ENCODE measurements around the gene SAMD7. TPM values are rescaled to one million over a fixed set of nuclear protein-coding genes. Genes with fewer than 3 reads are reported as not detected.

The SAMD7 gene
- total and polyA plus RNA-seq, 5 donors, result not detected

DNA sequence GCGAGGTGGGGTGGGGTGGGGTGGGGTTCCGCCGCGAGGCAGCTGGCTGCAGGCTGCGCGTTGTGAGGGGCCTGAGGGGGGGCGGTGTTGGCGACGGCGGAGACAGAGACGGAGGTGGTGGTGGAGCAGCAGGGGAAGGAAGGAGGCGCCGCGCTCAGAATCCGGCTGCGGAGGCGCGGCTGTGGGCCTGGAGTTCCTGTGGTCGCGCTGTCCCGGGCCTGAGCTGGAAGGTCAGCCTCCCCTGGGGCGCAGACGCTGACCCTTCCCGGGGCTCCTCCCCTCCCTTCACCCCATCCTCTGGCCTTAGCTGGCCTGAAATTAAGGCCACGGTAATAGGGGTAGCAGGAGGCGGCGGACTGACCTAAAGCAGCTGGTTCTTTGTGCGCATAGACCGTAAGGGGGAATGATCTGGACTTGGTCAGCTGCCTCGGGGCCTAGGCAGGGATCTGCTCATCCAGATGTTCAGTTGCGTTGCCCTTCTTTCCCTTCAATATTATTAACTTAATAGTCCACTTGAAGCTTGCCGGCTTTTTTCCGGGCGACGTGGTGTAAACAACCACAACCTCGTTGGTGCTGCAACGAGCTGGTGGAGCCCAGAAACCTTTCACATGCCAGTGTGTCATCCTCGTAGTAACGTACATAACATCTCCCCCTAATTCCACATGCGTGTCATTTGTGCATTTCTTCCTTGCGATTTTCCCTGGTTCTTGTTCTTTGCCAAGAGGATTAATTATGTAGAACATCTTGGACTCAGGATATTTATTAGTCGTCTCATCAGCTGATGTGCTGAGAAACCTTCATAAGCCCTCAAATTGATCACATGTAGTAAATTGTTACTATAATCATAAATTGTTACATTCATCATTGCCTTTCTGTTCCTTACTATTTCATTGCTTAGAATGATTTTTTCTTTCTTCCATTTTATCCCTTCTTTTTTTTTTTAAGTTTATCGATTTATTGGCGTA is 55.9 kb downstream of the SAMD7 start:
- peak overlapping the region; percentile 89 for H3K27ac ChIP-seq (ENCODE audit: low read length)
- intact Hi-C loops (cut with DNase I), result loop anchor here in 3 of 4 donors (5.0 to 10.0 kb wide), 3 partner anchors 82 to 105 kb away; partner anchors contain the start of gene LRRC31 (in 2 of the 3)
- WGBS, result 3% methylated on average over 43 of the region's 44 CpGs
- H3K4me1 ChIP-seq (ENCODE audit: control insufficient read depth, insufficient read depth, low read length), result no peaks in the 10 kb centered on the region
- no peaks in the 10 kb centered on the region for H3K9me3 ChIP-seq (ENCODE audit: control insufficient read depth, low read length)
- peak overlapping the region; percentile 88 for H3K4me3 ChIP-seq (ENCODE audit: low read length)
- no peaks in the 10 kb centered on the region for H3K27me3 ChIP-seq (ENCODE audit: control insufficient read depth, insufficient read depth)
- peak; percentile 64 to 86 (median 86) for DNase-seq
- peak; percentile 89 to 90 for ATAC-seq

- ATAC-seq (no peak), DNase-seq (no peak)
- Histone ChIP-seq H3K27ac (ENCODE audit: low read length) (no peak overlapping the region), H3K4me1 (ENCODE audit: control insufficient read depth, insufficient read depth, low read length) (peaks cover 1% of the 10 kb centered on the region), H3K9me3 (ENCODE audit: control insufficient read depth, low read length) (no peaks in the 10 kb centered on the region), H3K27me3 (ENCODE audit: control insufficient read depth, insufficient read depth) (no peaks in the 10 kb centered on the region), H3K4me3 (ENCODE audit: low read length) (no peak overlapping the region)
- intact Hi-C loops (cut with DNase I), result loop anchor here in 3 of 4 donors (5.0 to 10.0 kb wide), 3 partner anchors 84 to 106 kb away; partner anchors contain the start of gene LRRC31 (in 2 of the 3)
- WGBS, result 45% methylated on average over 2 of the region's 2 CpGs
These were observed 57.0 kb downstream of the SAMD7 start for GRCh38 chr3:169968224-169968885.

DNA sequence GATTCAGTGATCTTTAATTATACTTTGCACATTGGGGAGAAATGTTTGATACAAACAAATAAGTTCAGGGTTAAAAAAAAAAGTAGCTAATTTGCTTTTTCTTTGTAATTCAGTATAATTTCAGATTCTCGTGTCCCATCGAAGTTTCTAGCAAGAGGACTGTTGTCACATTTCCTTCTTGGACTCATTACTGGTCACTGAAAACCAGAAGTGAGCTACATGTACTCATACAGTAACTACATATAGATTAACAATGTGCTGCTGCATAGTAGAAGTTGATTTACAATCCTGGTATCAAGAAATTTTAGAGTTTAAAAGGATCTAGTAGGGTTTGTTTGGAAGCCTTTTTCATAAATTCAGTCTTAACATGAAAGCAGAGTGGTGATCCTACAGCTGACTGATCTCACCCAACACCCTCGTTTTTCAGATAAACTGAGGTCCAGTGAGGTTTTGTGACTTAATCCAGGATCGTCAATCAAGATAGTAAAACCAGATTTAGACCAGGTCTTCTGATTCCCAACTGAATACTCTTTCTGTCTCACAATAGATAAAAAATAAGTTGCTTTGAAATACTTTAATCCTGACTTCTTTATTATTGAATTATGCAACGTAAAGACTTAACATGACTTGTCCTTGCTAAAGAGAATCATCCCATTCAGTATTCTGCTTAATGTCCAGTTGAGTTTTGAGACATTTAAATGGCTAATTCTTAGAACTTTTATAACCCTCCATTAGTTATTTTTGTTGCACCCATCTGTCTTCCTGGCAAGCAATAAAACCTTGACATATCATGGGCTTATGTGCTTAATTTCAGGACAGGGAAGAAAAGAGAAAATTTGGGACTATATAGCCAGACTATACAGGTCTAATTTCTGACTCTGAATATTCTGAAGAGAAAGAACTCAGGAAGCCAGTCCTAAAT is 58.1 kb downstream of the SAMD7 start:
- intact Hi-C loops (cut with DNase I), result loop anchor here in 3 of 4 donors (5.0 to 10.0 kb wide), 3 partner anchors 85 to 107 kb away; partner anchors contain the start of gene LRRC31 (in 2 of the 3)
- ATAC-seq (no peak), DNase-seq (no peak)
- Histone ChIP-seq H3K9me3 (ENCODE audit: control insufficient read depth, low read length) (no peaks in the 10 kb centered on the region), H3K27me3 (ENCODE audit: control insufficient read depth, insufficient read depth) (no peaks in the 10 kb centered on the region), H3K4me1 (ENCODE audit: control insufficient read depth, insufficient read depth, low read length) (peaks cover 1% of the 10 kb centered on the region), H3K4me3 (ENCODE audit: low read length) (no peak overlapping the region), H3K27ac (ENCODE audit: low read length) (no peak overlapping the region)
- WGBS, result 46% methylated on average over 5 of the region's 5 CpGs

- ATAC-seq (no peak), DNase-seq (no peak)
- intact Hi-C loops (cut with DNase I), result no loop called here
- 28% methylated on average over 1 of the region's 1 CpG for WGBS
- H3K4me3 ChIP-seq (ENCODE audit: low read length), result no peak overlapping the region
- H3K27me3 ChIP-seq (ENCODE audit: control insufficient read depth, insufficient read depth), result no peaks in the 10 kb centered on the region
- H3K9me3 ChIP-seq (ENCODE audit: control insufficient read depth, low read length), result no peaks in the 10 kb centered on the region
- H3K4me1 ChIP-seq (ENCODE audit: control insufficient read depth, insufficient read depth, low read length), result peaks cover 1% of the 10 kb centered on the region
- H3K27ac ChIP-seq (ENCODE audit: low read length), result no peak overlapping the region
These were observed 59.5 kb downstream of the SAMD7 start for GRCh38 chr3:169970847-169971246.

- Histone ChIP-seq H3K27ac (ENCODE audit: low read length) (no peak overlapping the region), H3K9me3 (ENCODE audit: control insufficient read depth, low read length) (no peaks in the 10 kb centered on the region), H3K27me3 (ENCODE audit: control insufficient read depth, insufficient read depth) (no peaks in the 10 kb centered on the region), H3K4me3 (ENCODE audit: low read length) (no peak overlapping the region), H3K4me1 (ENCODE audit: control insufficient read depth, insufficient read depth, low read length) (peaks cover 1% of the 10 kb centered on the region)
- WGBS, result 68% methylated on average over 2 of the region's 2 CpGs
- ATAC-seq (no peak), DNase-seq (no peak)
- intact Hi-C loops (cut with DNase I), result no loop called here
These were observed 60.1 kb downstream of the SAMD7 start for GRCh38 chr3:169971522-169971921.

GRCh38 chr3:169980055-169980454 is 68.7 kb downstream of the SAMD7 start:
- Histone ChIP-seq H3K9me3 (ENCODE audit: control insufficient read depth, low read length) (no peaks in the 10 kb centered on the region), H3K4me3 (ENCODE audit: low read length) (no peak overlapping the region), H3K27me3 (ENCODE audit: control insufficient read depth, insufficient read depth) (no peaks in the 10 kb centered on the region), H3K27ac (ENCODE audit: low read length) (no peak overlapping the region), H3K4me1 (ENCODE audit: control insufficient read depth, insufficient read depth, low read length) (no peaks in the 10 kb centered on the region)
- DNase-seq (no peak), ATAC-seq (no peak)
- intact Hi-C loops (cut with DNase I), result no loop called here
- 77% methylated on average over 2 of the region's 2 CpGs for WGBS

- H3K4me3 ChIP-seq (ENCODE audit: low read length), result no peak overlapping the region
- DNase-seq (peak in 1 of 3 donors; percentile 66), ATAC-seq (no peak)
- intact Hi-C loops (cut with DNase I), result no loop called here
- H3K27ac ChIP-seq (ENCODE audit: low read length), result no peak overlapping the region
- no peaks in the 10 kb centered on the region for H3K9me3 ChIP-seq (ENCODE audit: control insufficient read depth, low read length)
- 66% methylated on average over 3 of the region's 3 CpGs for WGBS
- H3K27me3 ChIP-seq (ENCODE audit: control insufficient read depth, insufficient read depth), result no peaks in the 10 kb centered on the region
- no peaks in the 10 kb centered on the region for H3K4me1 ChIP-seq (ENCODE audit: control insufficient read depth, insufficient read depth, low read length)
These were observed 72.9 kb downstream of the SAMD7 start for GRCh38 chr3:169984292-169984691.

Other genes with a start within 250 kb of the SAMD7 start
- 10 to 100 TPM; 23.2 to 29.9 (median 27.1) TPM for gene MECOM, start 247.9 kb upstream of the SAMD7 start, total RNA-seq
- gene MECOM, start 247.9 kb upstream of the SAMD7 start, polyA plus RNA-seq, result 8.2 TPM
- gene TERC, start 146.5 kb upstream of the SAMD7 start, total RNA-seq, result 1 to 10 TPM; 1.2 to 2.8 (median 1.4) TPM
- gene TERC, start 146.5 kb upstream of the SAMD7 start, polyA plus RNA-seq, result not detected
- gene ACTRT3, start 142.0 kb upstream of the SAMD7 start, total RNA-seq, result 1 to 10 TPM; 1.7 to 2.8 (median 2.3) TPM
- 1.1 TPM for gene ACTRT3, start 142.0 kb upstream of the SAMD7 start, polyA plus RNA-seq
- 10 to 100 TPM; 12.4 to 16.0 (median 12.8) TPM for gene MYNN, start 138.2 kb upstream of the SAMD7 start, total RNA-seq
- 8.4 TPM for gene MYNN, start 138.2 kb upstream of the SAMD7 start, polyA plus RNA-seq
- gene LRRIQ4, start 98.7 kb upstream of the SAMD7 start, total RNA-seq, result not detected
- gene LRRIQ4, start 98.7 kb upstream of the SAMD7 start, polyA plus RNA-seq, result not detected
- 1 to 10 TPM; 2.1 to 5.5 (median 2.7) TPM for gene LRRC34, start 98.7 kb upstream of the SAMD7 start, total RNA-seq
- 2.9 TPM for gene LRRC34, start 98.7 kb upstream of the SAMD7 start, polyA plus RNA-seq
- gene LRRC31, start 41.6 kb upstream of the SAMD7 start, total RNA-seq, result not detected
- gene LRRC31, start 41.6 kb upstream of the SAMD7 start, polyA plus RNA-seq, result not detected
- 10 to 100 TPM; 90.0 to 99.7 (median 97.2) TPM for gene SEC62, start 55.2 kb downstream of the SAMD7 start, total RNA-seq
- gene SEC62, start 55.2 kb downstream of the SAMD7 start, polyA plus RNA-seq, result 45.0 TPM
- under 1 TPM; 0.48 to 0.74 (median 0.60) TPM for gene GPR160, start 126.4 kb downstream of the SAMD7 start, total RNA-seq
- 0.84 TPM for gene GPR160, start 126.4 kb downstream of the SAMD7 start, polyA plus RNA-seq

Data from right cardiac atrium (tissue), 5 donors.